Measurements from ENCODE around the gene MYBPC2.

DNA sequence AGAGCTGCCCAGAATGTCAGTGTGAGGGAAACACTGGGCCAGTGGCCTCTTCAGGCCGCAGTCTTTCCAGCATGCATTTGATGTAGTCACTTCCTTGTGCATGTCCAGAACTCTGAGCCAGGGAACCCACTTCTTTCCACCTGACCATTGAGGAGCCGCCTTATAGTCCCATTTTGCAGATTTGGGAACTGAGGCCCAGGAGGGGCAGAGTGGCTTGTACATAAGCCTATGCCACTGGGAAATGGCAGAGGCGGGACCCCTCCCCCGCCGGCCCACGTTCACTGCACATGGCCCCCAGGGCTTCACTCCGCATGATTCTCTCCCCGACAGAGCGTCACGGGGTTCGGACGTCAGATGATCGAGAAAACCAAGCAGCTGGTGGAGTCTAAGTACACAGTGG, 19.6 kb upstream of the MYBPC2 start:
- TF ChIP-seq, protein P1, sequence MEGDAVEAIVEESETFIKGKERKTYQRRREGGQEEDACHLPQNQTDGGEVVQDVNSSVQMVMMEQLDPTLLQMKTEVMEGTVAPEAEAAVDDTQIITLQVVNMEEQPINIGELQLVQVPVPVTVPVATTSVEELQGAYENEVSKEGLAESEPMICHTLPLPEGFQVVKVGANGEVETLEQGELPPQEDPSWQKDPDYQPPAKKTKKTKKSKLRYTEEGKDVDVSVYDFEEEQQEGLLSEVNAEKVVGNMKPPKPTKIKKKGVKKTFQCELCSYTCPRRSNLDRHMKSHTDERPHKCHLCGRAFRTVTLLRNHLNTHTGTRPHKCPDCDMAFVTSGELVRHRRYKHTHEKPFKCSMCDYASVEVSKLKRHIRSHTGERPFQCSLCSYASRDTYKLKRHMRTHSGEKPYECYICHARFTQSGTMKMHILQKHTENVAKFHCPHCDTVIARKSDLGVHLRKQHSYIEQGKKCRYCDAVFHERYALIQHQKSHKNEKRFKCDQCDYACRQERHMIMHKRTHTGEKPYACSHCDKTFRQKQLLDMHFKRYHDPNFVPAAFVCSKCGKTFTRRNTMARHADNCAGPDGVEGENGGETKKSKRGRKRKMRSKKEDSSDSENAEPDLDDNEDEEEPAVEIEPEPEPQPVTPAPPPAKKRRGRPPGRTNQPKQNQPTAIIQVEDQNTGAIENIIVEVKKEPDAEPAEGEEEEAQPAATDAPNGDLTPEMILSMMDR (IDR thresholded peaks at IDR 0.05; ENCODE audit: insufficient read depth, low read depth, low read length): no peak
- no peak for TF ChIP-seq EZH2 (IDR thresholded peaks at IDR 0.05; ENCODE audit: insufficient read depth, low read length)
